Activated CD8-positive, alpha-beta memory T cell treated with anti-CD3 and anti-CD28 coated beads for 48 hours (primary cell): ENCODE data around the gene SMPD2.

Experiments
- DNase-seq, 3 experiments: peaks; one replicate each; pipeline ENCODE4 v3.0.0-alpha.2; 2020; ENCODE audit warnings: low read depth in 2 of 3, low spot score in 2 of 3

SMPD2 gene

DNA sequence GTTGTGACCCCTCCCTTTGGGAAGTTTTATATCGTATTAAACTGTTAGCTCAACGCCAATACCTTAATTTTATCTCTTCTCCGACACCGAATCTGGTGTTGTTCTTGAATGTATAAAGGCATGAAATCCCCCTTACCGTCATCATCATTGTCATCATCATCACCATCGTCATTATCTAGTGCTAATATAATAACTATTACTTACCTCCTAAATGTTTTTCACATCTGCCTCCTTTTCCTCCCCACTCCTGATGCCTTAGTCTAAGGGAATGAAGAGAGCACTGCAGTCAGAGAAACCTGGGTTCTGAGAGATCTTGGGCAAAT is 43.2 kb downstream of the SMPD2 start:
- DNase-seq, result no peak

DNA sequence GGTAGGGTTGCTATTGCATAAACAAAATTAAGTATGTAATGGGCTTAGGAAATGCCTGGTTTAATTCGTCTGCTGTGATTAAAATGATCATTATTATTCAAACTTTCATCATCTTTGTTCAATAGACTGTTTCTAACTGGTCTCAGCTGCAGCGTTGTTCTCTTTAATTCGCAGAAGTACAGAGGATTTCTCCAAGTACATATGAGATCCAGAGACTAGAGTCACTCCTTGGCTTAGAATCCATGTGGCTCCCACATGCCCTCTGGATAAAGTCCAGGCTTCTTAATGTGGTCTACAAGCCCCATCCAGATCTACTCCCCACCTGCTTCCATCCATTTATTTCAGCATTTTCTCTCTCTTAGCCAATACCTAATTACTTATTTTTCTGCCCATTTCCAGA is 43.6 kb downstream of the SMPD2 start:
- DNase-seq, result no peak

DNA sequence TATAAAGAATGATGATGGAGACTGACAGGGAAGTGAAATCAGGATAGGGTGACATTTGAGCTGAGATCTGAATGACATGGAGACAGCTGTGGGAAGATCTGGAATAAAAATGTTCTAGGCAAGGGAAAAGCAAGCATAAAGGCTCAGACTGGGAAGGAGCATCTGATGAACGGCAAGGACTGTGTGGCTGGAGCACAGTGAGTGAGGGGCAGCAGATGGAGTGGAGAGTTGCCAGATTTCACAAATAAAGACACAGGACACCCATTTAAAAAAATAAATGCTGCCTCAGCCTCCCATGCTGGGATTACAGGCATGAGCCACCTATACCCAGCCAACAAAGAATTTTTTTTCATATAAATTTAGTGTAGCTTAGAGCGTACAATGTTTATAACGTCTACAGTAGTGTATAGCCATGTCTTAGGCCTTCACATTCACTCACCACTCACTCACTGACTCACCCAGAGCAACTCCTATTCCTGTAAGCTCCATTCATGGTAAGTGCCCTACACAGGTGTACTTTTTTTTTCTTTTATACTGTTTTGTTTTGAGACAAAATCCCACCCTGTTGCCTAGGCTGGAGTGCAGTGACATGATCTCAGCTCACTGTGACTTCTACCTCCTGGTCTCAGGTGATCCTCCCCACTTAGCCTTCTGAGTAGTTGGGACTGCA is 44.9 kb downstream of the SMPD2 start:
- DNase-seq, result no peak

DNA sequence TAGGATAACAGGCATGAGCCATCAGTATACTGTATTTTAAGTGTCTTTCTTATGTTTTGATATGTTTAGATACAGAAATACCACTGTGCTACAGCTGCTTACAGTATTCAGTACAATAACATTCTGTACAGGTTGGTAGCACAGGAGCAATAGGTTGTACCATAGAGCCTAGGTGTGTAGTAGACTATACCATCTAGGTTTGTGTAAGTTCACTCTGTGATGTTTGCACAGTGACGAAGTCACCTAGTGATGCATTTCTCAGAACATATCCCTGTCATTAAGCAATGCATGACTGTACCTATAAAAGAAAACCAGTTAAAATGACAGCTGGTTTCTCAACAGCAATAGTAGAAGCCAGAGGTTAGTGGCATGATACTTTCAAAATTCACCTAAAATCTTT is 45.5 kb downstream of the SMPD2 start:
- DNase-seq, result no peak

DNA sequence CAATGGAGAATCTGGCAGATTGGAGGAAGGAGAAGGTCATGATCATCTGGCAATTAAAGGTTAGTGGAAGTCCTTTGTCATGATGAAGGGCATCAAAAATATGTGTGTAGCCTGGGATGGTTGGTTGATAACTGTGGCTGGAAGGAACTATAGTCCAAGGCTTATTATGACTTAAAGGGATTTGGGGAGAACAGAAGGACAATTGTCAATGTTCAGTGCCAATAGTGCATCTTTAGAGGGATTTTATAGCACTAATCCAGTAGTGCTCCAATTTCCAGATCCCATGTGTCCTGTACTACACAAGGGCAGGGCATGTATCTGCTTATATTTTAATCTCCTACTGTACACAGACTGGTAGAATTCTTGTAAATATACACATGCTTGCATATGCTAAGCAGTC is 47.5 kb downstream of the SMPD2 start:
- DNase-seq, result no peak

DNA sequence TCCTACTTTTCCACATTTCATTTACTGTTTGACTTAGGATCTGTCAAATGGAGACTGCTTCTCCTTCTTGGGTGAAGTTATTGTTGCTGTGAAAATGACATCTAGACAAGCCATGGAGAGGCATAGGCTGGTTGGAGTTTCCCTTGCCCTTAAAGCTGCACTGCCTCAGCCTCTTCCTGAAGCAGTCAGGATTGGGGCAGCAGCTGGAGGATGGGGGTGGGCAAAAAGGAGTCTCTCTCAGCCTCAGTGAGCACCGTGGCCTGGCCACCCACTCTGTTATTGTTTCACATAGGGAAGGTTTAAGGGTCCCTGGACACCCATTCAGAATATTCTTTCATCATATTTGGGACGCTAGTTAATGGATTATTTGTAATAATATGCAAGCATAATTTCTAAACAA is 50.2 kb downstream of the SMPD2 start:
- DNase-seq, result no peak

DNA sequence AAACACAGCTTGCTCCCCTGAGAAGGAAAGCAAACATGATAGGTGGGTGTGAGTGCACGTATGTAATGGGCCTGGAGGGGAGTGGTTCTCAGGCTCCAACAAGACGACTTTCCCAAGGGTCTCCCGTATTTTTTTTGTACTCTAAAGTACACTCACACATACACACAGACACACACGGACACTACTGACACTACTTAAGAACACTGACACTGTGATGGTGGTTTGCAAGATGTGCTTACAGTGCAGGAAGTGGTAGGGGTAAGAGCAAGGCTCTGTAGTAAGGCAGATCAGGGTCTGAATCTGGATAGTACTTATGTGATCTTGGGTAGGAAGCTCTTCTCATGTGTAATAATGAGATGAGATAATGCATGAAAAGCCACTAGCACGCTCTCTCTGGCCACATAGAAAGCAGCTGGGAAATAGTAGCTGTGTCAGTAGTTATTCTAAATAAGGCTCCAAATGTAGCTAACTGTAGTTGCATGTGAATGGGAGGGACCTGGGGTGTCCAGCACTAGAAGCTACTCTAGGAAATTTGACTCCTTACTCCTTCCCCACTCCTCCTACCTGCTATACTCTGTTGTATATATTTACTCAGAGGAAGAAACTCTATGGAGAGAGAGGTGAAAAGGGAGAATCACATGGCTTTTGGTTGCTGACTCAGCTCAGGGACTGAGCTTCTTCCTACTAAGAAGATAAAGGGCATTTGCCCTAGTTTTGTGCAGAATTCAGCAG is 50.8 kb downstream of the SMPD2 start:
- DNase-seq, result no peak
